ENCODE measurements around the gene CCL14. TPM values are rescaled to one million over a fixed set of nuclear protein-coding genes. Genes with fewer than 3 reads are reported as not detected.
A peak's percentile ranks its signal among the peaks of the same experiment; 100 is the strongest.

Gene CCL14
- total RNA-seq, 4 donors from 2014 or later = 6.5 to 57.5 (median 38.0) TPM

DNA sequence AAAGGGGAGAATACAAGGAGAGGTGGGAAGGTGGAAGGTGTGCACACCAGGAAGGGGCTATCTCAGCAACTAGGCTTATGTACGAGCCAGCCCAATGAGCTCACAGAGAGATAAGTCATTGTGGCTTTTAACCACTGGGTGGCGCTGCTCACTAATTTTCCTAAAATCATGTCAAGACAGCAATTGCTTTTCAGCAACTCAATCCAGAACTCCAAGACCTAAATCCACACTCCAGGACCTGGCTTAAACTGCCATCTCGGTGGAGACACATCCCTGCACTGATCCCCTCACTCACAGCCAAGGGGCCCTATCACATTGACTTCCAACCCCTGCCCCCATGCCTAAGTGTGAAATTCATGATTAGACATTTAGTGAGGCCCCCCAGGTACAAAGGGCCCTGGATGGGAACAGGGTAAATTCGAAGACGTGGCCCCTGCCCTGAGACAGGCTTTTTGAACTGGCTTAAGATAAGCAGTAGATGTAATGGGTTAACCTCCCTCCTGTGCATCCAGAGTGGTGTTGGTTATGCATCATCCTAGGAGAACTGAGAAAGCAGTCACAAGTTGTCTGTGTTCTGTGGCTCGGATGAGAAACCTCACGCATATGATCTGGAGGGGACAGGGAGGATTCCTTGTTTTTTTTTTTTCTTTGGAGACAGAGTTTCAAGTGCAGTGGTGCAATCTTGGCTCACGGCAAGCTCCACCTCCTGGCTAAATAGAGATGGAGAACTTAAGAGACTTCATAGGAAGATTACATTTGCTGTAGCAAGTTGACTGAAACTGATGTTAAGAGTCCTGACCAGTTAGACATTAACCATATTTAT lies 16.8 kb downstream of the CCL14 start:
- 4 to 64% methylated on average over 3 to 4 of the region's 8 CpGs for WGBS, 2 donors (ENCODE audit: low coverage in 1 of 2)
- Histone ChIP-seq H3K27me3 (no peaks in the 10 kb centered on the region), H3K36me3 (no peaks in the 10 kb centered on the region), H3K9me3 (no peaks in the 10 kb centered on the region), H3K4me3 (no peak overlapping the region), H3K4me1 (peaks cover 0 to 12% (median 0%) of the 10 kb centered on the region in 3 donors), H3K27ac (no peak overlapping the region)
- TF ChIP-seq POLR2AphosphoS5 (IDR thresholded peaks at IDR 0.05) = no peak
- TF ChIP-seq EP300 (IDR thresholded peaks at IDR 0.05) = no peak
- peak; percentile 63 to 86 (median 80) for TF ChIP-seq CTCF (IDR thresholded peaks at IDR 0.05)
- peak; percentile 41 for ATAC-seq

- Histone ChIP-seq H3K36me3 (no peaks in the 10 kb centered on the region), H3K27ac (no peak overlapping the region), H3K4me1 (peaks cover 0 to 12% (median 0%) of the 10 kb centered on the region in 3 donors), H3K27me3 (peaks cover 1% of the 10 kb centered on the region), H3K9me3 (no peaks in the 10 kb centered on the region), H3K4me3 (no peak overlapping the region)
- WGBS, 2 donors (ENCODE audit: low coverage in 1 of 2) = 53% methylated on average over 6 of the region's 10 CpGs; no CpG with 5 or more reads in 1 of the 2 donors
- no peak for ATAC-seq
- no peak for TF ChIP-seq CTCF (IDR thresholded peaks at IDR 0.05)
- TF ChIP-seq POLR2A (IDR thresholded peaks at IDR 0.05) = no peak
- TF ChIP-seq POLR2AphosphoS5 (IDR thresholded peaks at IDR 0.05) = no peak
- no peak for TF ChIP-seq EP300 (IDR thresholded peaks at IDR 0.05)
Observed at GRCh38 chr17:35968520-35969054, 17.9 kb downstream of the CCL14 start.

- ATAC-seq = no peak
- Histone ChIP-seq H3K27ac (no peak overlapping the region), H3K4me3 (no peak overlapping the region), H3K4me1 (peaks cover 0 to 5% (median 0%) of the 10 kb centered on the region in 3 donors), H3K36me3 (no peaks in the 10 kb centered on the region), H3K9me3 (no peaks in the 10 kb centered on the region), H3K27me3 (peaks cover 30% of the 10 kb centered on the region)
- WGBS, 2 donors (ENCODE audit: low coverage in 1 of 2) = 86 to 100% methylated on average over 1 to 7 of the region's 7 CpGs
- TF ChIP-seq CTCF (IDR thresholded peaks at IDR 0.05) (no peak), EP300 (IDR thresholded peaks at IDR 0.05) (no peak), POLR2A (IDR thresholded peaks at IDR 0.05) (no peak), POLR2AphosphoS5 (IDR thresholded peaks at IDR 0.05) (no peak)
Observed at GRCh38 chr17:35965272-35965671, 21.3 kb downstream of the CCL14 start.

DNA sequence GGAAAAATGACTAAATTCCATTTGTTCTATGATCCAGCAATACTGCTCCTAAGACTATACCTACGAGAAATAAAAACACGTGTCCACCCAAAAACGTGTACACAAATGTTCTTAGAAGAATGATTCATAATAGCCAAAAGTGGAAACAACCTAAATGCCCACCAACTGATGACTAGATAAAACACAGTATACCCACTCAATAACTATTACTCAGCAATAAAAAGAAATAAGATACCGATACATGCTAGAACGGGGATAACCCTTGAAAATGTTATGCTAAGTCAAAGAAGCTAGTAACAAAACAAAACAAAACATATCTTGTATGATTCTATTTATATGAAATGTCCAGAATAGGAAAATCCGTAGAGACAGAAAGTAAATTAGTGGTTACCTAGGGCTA lies 22.9 kb downstream of the CCL14 start:
- no peak for TF ChIP-seq POLR2AphosphoS5 (IDR thresholded peaks at IDR 0.05)
- TF ChIP-seq CTCF (IDR thresholded peaks at IDR 0.05) = no peak
- TF ChIP-seq POLR2A (IDR thresholded peaks at IDR 0.05) = no peak
- Histone ChIP-seq H3K36me3 (no peaks in the 10 kb centered on the region), H3K4me1 (no peaks in the 10 kb centered on the region), H3K27ac (no peak overlapping the region), H3K9me3 (no peaks in the 10 kb centered on the region), H3K4me3 (no peak overlapping the region), H3K27me3 (peaks cover 42% of the 10 kb centered on the region)
- no peak for ATAC-seq
- WGBS, 2 donors (ENCODE audit: low coverage in 1 of 2) = 75 to 81% methylated on average over 6 of the region's 6 CpGs

- TF ChIP-seq CTCF (IDR thresholded peaks at IDR 0.05) (no peak), POLR2AphosphoS5 (IDR thresholded peaks at IDR 0.05) (no peak), EP300 (IDR thresholded peaks at IDR 0.05) (no peak), POLR2A (IDR thresholded peaks at IDR 0.05) (no peak)
- Histone ChIP-seq H3K4me1 (no peaks in the 10 kb centered on the region), H3K27me3 (peaks cover 17% of the 10 kb centered on the region), H3K9me3 (no peaks in the 10 kb centered on the region), H3K4me3 (no peak overlapping the region), H3K27ac (no peak overlapping the region), H3K36me3 (no peaks in the 10 kb centered on the region)
- ATAC-seq = no peak
- 42 to 72% methylated on average over 2 to 6 of the region's 7 CpGs for WGBS, 2 donors (ENCODE audit: low coverage in 1 of 2)
Observed at GRCh38 chr17:35953720-35954119, 32.8 kb downstream of the CCL14 start.

All from gastroesophageal sphincter (tissue), 4 donors.